Left colon (tissue), 2 donors: ENCODE results near the gene RNPEPL1. TPM values are rescaled to one million over a fixed set of nuclear protein-coding genes. Genes with fewer than 3 reads are reported as not detected.
A peak's percentile ranks its signal among the peaks of the same experiment; 100 is the strongest.

Experiments used
- ATAC-seq: fragments of 200-7000 bp; cut with Tn5 transposase; one replicate; pipeline ENCODE4 v1.9.1; 2020; ENCODE audit warnings: mild to moderate bottlenecking, moderate library complexity
- DNase-seq, 2 donors: peaks; one replicate each; pipeline ENCODE4 v3.0.0-alpha.2; 2020
- intact Hi-C, 2 donors: fragments of 100-400 bp; cut with DNase I in 1 of 2; cut with micrococcal nuclease in 1 of 2; formaldehyde crosslinking; loops; one replicate each; pipeline versions ENCODE4 v1.11.2 to v1.14.0; 2022; cut with DNase I, micrococcal nuclease
- total RNA-seq, 2 donors: library from RNA; stranded (reverse); fragmentation: NEBNext Ultra II Directional; extraction: Animal tissue kit (Norgen Biotek cat#: 25700); gene quantifications; one replicate each; pipeline ENCODE4 v1.2.1, GENCODE V29; 2021
- donor health status: DM: no; HTN: no; CAD: no.
- donor health status: DM: yes; HTN: yes; CAD: no.

Gene RNPEPL1
- total RNA-seq, 2 donors from 2014 or later: 91.4 to 107 TPM

GRCh38 chr2:240573516-240574385 is 5.5 kb downstream of the RNPEPL1 start:
- ATAC-seq (no peak), DNase-seq (no peak)
- intact Hi-C loops: no loop called here

- no peak for DNase-seq
- intact Hi-C loops: no loop called here
- ATAC-seq: no peak
These were observed 6.3 kb downstream of the RNPEPL1 start for GRCh38 chr2:240574386-240575100.

GRCh38 chr2:240575101-240575965 is 7.0 kb downstream of the RNPEPL1 start:
- DNase-seq: no peak
- no peak for ATAC-seq
- intact Hi-C loops: no loop called here

- intact Hi-C loops: no loop called here
- ATAC-seq: no peak
- no peak for DNase-seq
These were observed 7.8 kb downstream of the RNPEPL1 start for GRCh38 chr2:240576036-240576435.

- ATAC-seq (no peak), DNase-seq (no peak)
- intact Hi-C loops: no loop called here
These were observed 8.3 kb downstream of the RNPEPL1 start for GRCh38 chr2:240576436-240577205.

- ATAC-seq (no peak), DNase-seq (no peak)
- intact Hi-C loops: no loop called here
These were observed 9.2 kb downstream of the RNPEPL1 start for GRCh38 chr2:240577281-240578109.

GRCh38 chr2:240578110-240578450 is 9.8 kb downstream of the RNPEPL1 start:
- intact Hi-C loops: no loop called here
- DNase-seq: no peak
- ATAC-seq: peak; percentile 4

- intact Hi-C loops: no loop called here
- DNase-seq (no peak), ATAC-seq (no peak)
These were observed 10.2 kb downstream of the RNPEPL1 start for GRCh38 chr2:240578488-240578887.

GRCh38 chr2:240579071-240579762 is 10.9 kb downstream of the RNPEPL1 start:
- DNase-seq (no peak), ATAC-seq (peak; percentile 9)

GRCh38 chr2:240579771-240580614 is 11.7 kb downstream of the RNPEPL1 start:
- intact Hi-C loops: no loop called here
- ATAC-seq: peak; percentile 78
- peak; percentile 69 to 81 for DNase-seq

More at GRCh38 chr2:240579071-240579762, 10.9 kb downstream of the RNPEPL1 start:
- intact Hi-C loops: no loop called here

- DNase-seq (no peak), ATAC-seq (no peak)
- intact Hi-C loops: no loop called here
These were observed 13.5 kb downstream of the RNPEPL1 start for GRCh38 chr2:240581811-240582210.

- intact Hi-C loops: no loop called here
- DNase-seq: no peak
- no peak for ATAC-seq
These were observed 14.5 kb downstream of the RNPEPL1 start for GRCh38 chr2:240582781-240583180.

GRCh38 chr2:240583774-240584173 is 15.5 kb downstream of the RNPEPL1 start:
- DNase-seq (no peak), ATAC-seq (no peak)
- intact Hi-C loops: no loop called here

- ATAC-seq: no peak
- no peak for DNase-seq
- intact Hi-C loops: no loop called here
These were observed 16.3 kb downstream of the RNPEPL1 start for GRCh38 chr2:240584486-240585031.

- intact Hi-C loops: no loop called here
- DNase-seq: no peak
- no peak for ATAC-seq
These were observed 16.8 kb downstream of the RNPEPL1 start for GRCh38 chr2:240585101-240585500.

- DNase-seq (no peak), ATAC-seq (no peak)
- intact Hi-C loops: no loop called here
These were observed 17.5 kb downstream of the RNPEPL1 start for GRCh38 chr2:240585681-240586197.
